ENCODE measurements around the gene CTIF.

The CTIF gene

GRCh38 chr18:48879008-48879431 lies 340.2 kb downstream of the CTIF start:
- no peak for DNase-seq

GRCh38 chr18:48880931-48881330 lies 342.1 kb downstream of the CTIF start:
- DNase-seq = no peak

- DNase-seq = no peak
These were observed 343.5 kb downstream of the CTIF start for GRCh38 chr18:48882379-48882778.

- DNase-seq = no peak
These were observed 345.5 kb downstream of the CTIF start for GRCh38 chr18:48884306-48884705.

- no peak for DNase-seq
These were observed 345.9 kb downstream of the CTIF start for GRCh38 chr18:48884771-48885170.

GRCh38 chr18:48885266-48885923 lies 346.6 kb downstream of the CTIF start:
- DNase-seq = no peak

GRCh38 chr18:48885924-48886400 lies 347.1 kb downstream of the CTIF start:
- no peak for DNase-seq

GRCh38 chr18:48886520-48887293 lies 347.9 kb downstream of the CTIF start:
- DNase-seq = no peak

- no peak for DNase-seq
These were observed 348.6 kb downstream of the CTIF start for GRCh38 chr18:48887294-48887904.

- DNase-seq = no peak
These were observed 349.3 kb downstream of the CTIF start for GRCh38 chr18:48887905-48888772.

GRCh38 chr18:48888773-48889080 lies 349.9 kb downstream of the CTIF start:
- DNase-seq = no peak

GRCh38 chr18:48889115-48889941 lies 350.5 kb downstream of the CTIF start:
- no peak for DNase-seq

GRCh38 chr18:48889981-48890762 lies 351.3 kb downstream of the CTIF start:
- DNase-seq = no peak

- no peak for DNase-seq
These were observed 352.9 kb downstream of the CTIF start for GRCh38 chr18:48891721-48892120.

GRCh38 chr18:48892146-48892855 lies 353.5 kb downstream of the CTIF start:
- no peak for DNase-seq

- no peak for DNase-seq
These were observed 354.3 kb downstream of the CTIF start for GRCh38 chr18:48893061-48893607.

- DNase-seq = no peak
These were observed 355.1 kb downstream of the CTIF start for GRCh38 chr18:48893608-48894600.

- no peak for DNase-seq
These were observed 356.0 kb downstream of the CTIF start for GRCh38 chr18:48894799-48895346.
